GM10847 (cell line): ENCODE data around the gene CSNK1A1L.

Experiments used
- POLR2A ChIP-seq: IDR thresholded peaks from 2 replicates; pipeline ENCODE4 v1.6.1; 2011; ENCODE audit not compliant: insufficient read length; ENCODE audit errors: extremely low read depth

Gene CSNK1A1L

DNA sequence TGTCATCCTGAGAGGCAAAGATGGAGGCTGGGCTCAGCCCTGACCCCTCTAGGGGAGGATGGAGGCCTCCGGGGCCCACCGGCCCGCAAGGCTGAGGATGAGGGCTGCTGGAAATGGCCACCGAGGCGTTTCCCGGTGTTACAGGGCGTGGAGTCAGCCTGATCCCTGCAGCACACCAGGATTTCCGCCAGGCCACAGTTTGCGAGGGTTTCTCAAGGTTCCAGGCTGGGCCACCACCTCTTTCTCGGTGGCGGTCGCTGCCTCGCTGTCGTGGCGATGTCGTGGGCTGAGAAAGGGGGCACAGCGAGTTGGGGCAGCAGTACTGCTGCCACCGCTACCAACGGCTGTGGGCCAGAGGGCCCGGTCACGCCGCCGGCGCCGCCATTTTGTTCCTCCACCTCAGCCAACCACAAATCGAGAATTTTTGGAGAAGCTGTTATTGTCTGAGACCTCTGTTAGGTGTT lies at the start of gene CSNK1A1L:
Gene CSNK1A1L (minus strand): TSS at position 414 of the 464 bp plus-strand sequence. CDS start 408 bp downstream, at position 6.
- no peak for TF ChIP-seq POLR2A

GRCh38 chr13:37149380-37149779 lies 43.9 kb upstream of the CSNK1A1L start:
- no peak for TF ChIP-seq POLR2A

DNA sequence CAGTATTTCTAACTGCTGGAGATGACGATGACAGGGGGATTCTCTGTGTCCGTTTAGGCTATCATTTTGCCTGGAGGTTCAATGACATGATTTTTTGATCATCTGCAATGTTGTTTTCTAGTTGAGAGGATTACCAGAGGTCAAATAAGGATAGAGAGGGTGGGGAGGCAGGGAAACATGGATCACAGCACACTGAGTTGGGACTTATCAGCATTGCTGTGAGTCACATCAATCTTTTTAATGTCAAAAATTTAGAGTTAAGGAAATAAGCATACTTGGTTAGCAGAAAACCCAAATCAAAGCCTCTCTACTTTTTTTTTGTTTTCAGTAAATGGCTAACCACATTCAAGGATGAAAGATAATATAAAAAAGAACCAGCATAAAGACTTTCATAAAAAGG lies 43.0 kb upstream of the CSNK1A1L start:
- TF ChIP-seq POLR2A, result no peak

DNA sequence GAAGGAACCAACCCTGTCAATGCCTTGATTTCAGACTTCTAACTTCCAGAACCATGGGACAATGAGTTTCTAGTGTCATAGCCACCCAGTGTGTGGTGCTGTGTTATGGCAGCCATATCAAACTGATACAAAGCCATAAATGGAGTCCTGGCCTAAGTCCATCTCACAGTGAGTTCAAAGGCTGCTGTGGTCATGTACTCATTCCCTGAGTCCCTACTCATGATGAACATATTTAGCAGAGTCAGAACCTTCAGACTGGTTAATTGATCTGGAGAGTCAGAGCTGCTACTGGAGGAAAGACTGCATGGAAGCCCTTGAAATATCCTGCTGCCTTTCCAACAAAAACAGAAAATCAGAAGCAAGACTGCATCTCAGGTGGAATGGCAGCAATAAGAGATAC lies 39.2 kb upstream of the CSNK1A1L start:
- no peak for TF ChIP-seq POLR2A

DNA sequence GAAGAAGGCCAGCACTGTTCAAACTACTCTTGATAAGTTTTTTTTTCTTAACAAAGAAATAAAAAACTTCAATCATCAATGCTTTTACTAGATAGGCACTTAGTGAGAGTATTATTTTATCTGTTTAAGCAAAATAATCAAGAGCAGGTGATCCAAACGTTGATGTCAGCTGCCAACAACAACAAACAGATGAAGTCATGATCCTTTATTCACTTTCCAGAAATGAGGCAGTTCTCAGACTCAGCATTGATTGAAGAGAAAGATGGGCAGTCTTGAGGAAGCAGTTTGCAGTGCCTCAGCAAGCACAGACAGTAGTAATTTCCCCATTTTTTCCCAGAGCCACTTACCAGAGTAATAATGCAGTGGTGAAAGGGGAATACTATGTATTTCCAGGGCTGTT lies 38.4 kb upstream of the CSNK1A1L start:
- no peak for TF ChIP-seq POLR2A

DNA sequence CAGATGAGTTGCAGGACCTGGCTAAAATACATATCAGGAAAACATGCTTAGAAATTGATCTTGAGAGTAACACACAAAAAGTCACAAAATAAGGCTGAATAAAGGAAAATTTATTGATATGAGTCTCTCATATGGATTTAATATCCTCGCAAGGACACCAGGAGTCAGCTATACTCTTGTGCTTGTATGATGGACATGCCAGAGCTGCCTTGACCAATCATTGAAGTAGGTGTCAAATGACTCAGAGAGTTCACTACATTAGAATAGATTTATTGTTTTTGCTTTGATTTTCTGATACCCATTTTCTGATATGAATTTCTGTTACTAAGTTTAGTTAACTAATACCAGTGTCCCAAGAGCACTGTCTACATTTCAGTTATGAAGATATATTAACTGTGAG lies 37.4 kb upstream of the CSNK1A1L start:
- TF ChIP-seq POLR2A, result no peak

- TF ChIP-seq POLR2A, result no peak
Measured at GRCh38 chr13:37141011-37141410, 35.5 kb upstream of the CSNK1A1L start.

DNA sequence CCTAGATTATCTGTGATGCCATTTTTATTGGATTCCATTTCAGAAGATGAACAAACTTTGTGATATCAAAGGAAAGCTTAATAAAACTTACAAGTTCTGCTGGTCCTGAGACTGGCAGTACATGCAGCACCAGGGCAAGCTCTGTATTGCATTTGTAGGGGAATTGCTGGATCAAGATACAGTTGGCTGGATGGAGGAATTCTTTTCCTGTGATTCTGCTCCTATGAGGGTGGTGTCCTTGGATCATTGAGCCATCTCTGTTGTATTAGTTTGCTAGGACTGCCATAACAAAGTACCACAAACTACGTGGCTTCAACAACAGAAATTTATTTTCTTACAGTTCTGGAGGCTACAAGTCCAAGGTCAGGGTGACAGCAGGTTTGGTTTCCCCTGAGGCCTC lies 33.9 kb upstream of the CSNK1A1L start:
- no peak for TF ChIP-seq POLR2A

- no peak for TF ChIP-seq POLR2A
Measured at GRCh38 chr13:37138926-37139325, 33.5 kb upstream of the CSNK1A1L start.

DNA sequence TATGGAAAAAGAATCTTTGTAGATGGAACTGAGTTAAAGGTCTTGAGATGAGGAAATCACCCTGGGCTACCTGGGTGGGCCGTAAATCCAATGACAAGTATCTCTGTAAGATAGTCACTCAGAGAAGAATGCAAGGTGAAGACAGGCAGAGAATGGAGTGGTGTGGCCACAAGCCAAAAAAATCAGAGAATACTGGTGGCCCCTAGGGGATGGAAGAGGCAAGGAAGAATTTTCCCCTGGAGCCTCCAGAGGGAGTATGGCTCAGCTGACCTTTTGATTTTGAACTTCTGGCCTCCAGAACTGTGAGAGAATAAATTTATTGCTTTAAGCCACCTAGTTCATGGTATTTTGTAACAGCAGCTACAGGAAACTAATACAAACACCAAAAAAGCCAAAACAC lies 32.7 kb upstream of the CSNK1A1L start:
- no peak for TF ChIP-seq POLR2A

DNA sequence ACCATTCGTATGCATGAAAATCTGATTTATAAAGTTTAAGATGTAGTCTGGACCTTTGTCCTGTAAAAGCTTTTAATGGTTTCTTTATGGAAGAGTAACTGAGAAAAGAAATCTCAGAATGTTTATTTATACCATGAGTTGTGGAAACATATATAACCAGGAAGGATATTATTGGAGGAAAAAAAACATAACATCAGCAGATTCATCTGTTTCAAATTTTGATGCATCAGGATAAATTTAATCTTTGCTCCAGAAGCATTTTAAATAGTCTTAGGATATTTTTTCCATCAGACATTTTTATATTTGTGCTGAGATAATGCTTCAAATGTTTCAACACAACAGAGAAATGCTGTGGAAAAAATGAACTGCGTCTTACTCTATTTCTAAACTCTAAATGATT lies 31.2 kb upstream of the CSNK1A1L start:
- TF ChIP-seq POLR2A, result no peak

DNA sequence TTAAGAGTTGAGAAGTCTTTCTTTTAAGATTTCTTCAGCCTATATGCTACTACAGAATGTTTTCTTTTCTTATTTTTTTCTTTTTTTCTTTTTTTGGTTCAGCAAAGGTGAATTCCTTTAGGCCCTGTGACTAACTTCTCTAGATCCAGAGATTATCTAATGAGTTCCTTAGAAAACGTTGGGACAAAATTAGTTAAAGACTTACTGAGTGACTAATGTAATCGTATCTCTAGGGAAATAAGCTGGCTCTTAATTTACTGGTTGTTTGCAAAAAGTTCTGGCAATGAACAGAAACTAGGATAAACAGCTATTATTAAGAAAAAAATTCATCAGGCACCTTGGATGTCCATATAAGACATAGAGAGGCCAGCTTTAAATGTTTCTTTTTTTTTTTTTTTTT lies 30.7 kb upstream of the CSNK1A1L start:
- no peak for TF ChIP-seq POLR2A

GRCh38 chr13:37134411-37135041 lies 29.1 kb upstream of the CSNK1A1L start:
- no peak for TF ChIP-seq POLR2A

DNA sequence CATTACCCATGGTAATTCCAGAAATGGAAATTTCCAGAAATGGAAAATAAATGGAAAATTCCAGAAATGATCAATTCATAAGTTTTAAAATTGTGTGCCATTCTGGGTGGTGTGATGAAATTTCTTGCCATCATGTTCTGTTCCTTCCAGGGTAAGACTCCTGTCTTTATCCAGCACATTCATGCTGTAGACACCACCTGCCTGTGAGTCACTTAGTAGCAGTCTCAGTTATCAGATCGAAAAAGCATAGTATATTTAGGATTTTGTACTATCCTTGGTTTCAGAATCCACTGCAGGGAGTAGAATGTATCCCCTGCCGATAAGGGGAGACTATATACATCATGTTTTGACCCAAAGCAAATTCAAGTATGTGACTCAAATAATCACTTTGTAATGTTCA lies 26.7 kb upstream of the CSNK1A1L start:
- no peak for TF ChIP-seq POLR2A

DNA sequence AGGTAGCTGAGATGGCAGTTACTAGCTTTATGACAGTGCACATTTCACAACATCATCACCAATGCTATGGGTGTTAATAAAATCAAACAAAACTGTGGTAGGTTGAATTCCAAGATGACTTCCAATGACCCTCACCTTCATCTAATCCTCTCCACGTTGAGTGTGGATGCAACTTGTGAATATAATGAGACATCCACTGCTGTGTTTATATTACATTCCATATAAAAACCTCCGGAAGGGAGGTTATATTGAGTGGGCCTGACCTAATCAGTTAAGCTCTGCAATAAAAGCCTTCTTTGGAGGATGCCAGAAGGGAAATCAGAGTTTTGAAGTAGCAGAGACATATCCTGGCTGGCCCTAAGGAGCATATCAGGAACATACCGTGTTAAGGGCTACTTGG lies 25.6 kb upstream of the CSNK1A1L start:
- no peak for TF ChIP-seq POLR2A

DNA sequence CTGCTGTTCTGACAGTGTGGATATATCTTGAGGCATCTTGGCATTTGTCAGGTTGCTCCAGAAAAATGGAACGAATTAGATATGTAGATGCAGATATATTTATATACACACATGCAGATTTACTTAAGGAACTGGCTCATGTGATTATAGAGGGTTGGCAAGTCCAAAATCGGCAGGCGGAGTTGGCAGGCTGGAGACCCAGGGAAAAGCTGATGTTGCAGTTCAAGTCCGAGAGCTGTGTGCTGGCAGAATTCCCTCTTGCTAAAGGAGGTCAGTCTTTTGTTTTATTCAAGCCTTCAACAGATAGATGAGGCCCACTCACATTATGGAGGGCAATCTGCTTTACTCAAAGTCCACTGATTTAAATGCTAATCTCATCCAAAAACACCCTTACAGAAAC lies 24.4 kb upstream of the CSNK1A1L start:
- TF ChIP-seq POLR2A, result no peak

DNA sequence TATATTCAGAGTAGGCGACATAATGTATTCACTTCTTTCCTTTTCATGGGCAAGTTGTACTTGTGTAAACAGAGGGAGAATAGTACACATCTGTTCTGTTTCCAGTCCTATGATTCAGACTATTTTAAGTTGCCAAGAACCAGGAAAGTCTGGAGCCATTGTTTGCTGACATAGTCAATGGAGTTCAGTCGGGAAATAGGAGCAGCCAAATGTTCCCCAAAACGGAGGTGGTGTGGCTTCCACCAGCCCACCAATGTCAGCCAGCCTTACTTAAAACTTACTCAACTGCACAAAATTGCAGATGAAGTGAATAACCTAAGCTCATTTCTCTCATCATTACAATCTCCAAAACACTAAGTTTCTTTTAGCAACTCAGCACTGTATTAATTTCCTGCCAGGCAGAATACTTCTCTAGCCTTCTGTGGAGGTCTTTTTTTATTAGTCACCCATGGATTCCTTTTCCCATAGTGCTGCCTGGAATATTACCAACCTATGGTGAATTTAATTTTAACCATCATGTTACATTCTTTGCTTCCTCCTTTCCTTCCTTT lies 22.3 kb upstream of the CSNK1A1L start:
- no peak for TF ChIP-seq POLR2A

DNA sequence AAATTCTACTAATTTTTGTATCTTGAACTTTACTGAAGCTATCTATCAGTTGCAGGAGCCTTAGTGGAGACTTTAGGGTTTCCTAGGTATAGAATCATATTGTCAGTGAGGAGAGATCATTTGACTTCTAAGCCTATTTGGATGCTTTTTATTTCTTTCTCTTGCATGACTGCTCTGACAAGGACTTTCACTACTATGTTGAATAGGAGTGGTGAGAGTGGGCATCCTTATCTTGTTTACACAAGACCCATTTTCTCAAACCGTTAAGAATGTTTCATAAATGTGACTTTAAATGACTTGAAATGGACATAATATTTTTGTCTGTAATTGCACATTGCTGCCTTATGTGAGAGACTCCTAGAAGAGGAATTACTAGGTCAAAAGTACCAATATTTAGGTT lies 17.9 kb upstream of the CSNK1A1L start:
- TF ChIP-seq POLR2A, result no peak

- TF ChIP-seq POLR2A, result no peak
Measured at GRCh38 chr13:37118016-37118415, 12.6 kb upstream of the CSNK1A1L start.
